ENCODE measurements around the gene SIX1. TPM values are rescaled to one million over a fixed set of nuclear protein-coding genes. Genes with fewer than 3 reads are reported as not detected.

Gene SIX1
- polyA plus RNA-seq, 1 of the 3 experiments (the other 2 are of a cell fraction), result 52.1 TPM

- Histone ChIP-seq H3K4me2 (peak overlapping the region; percentile 86), H3K27ac (ENCODE audit: low read depth in 2 of 2, low read length in 1 of 2) (peak overlapping the region; percentile 28 to 87; a peak in 3 of 4 replicates), H3K9ac (peak overlapping the region; percentile 94), H3K36me3 (replicated peaks in 1 of 2; ENCODE audit: control insufficient read depth in 1 of 2, insufficient read depth in 2 of 2, low read length in 1 of 2) (peaks cover 38 to 59% of the 10 kb centered on the region in 2 experiments), H3K9me3 (no peaks in the 10 kb centered on the region), H4K20me1 (ENCODE audit: insufficient read depth) (peaks cover 48% of the 10 kb centered on the region), H3K79me2 (ENCODE audit: insufficient read depth) (peaks cover 96% of the 10 kb centered on the region), H3K9me2 (no peaks in the 10 kb centered on the region), H3K27me3 (ENCODE audit: insufficient read depth) (no peaks in the 10 kb centered on the region), H2AFZ (ENCODE audit: low read depth) (no peak overlapping the region), H3F3A (replicated peaks; ENCODE audit: insufficient read depth) (peaks cover 14% of the 10 kb centered on the region), H3K4me3 (ENCODE audit: low read depth in 2 of 2, low read length in 1 of 2) (peak overlapping the region; percentile 61 to 74; a peak in 3 of 4 replicates), H3K4me1 (ENCODE audit: control insufficient read depth in 1 of 2, insufficient read depth in 2 of 2, low read depth in 1 of 2, low read length in 1 of 2) (peaks cover 9 to 22% of the 10 kb centered on the region in 2 experiments; a peak in 3 of 4 replicates)
- DNase-seq, result no peak
- ChIA-PET CTCF (interaction anchor here (1.1 to 1.9 kb wide), 4 partner anchors 8 to 635 kb away, joined by 3 to 7 read pairs (median 4); no protein-coding TSS in a partner anchor), POLR2A (no interaction called here)
- WGBS (ENCODE audit: low lambda C conversion rate), result 20% methylated on average over 2 of the region's 2 CpGs
- no peak for TF ChIP-seq YY1 (IDR thresholded peaks at IDR 0.05; ENCODE audit: low read depth)
- TF ChIP-seq NRF1 (IDR thresholded peaks at IDR 0.05; ENCODE audit: low read depth, low read length), result no peak
- no peak for TF ChIP-seq JUND (IDR thresholded peaks at IDR 0.05)
- TF ChIP-seq PBX3 (IDR thresholded peaks at IDR 0.05), result no peak
- TF ChIP-seq, protein P1, sequence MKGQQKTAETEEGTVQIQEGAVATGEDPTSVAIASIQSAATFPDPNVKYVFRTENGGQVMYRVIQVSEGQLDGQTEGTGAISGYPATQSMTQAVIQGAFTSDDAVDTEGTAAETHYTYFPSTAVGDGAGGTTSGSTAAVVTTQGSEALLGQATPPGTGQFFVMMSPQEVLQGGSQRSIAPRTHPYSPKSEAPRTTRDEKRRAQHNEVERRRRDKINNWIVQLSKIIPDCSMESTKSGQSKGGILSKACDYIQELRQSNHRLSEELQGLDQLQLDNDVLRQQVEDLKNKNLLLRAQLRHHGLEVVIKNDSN (IDR thresholded peaks at IDR 0.05; ENCODE audit: borderline replicate concordance, low read depth), result no peak
- no peak for TF ChIP-seq RAD21 (IDR thresholded peaks at IDR 0.05; ENCODE audit: low read length)
- no peak for TF ChIP-seq REST (IDR thresholded peaks at IDR 0.05; ENCODE audit: low read depth, low read length)
- TF ChIP-seq ELF1 (IDR thresholded peaks at IDR 0.05), result no peak
- no peak for TF ChIP-seq RFX5 (IDR thresholded peaks at IDR 0.05; ENCODE audit: low read length)
- no peak for TF ChIP-seq SIN3A (IDR thresholded peaks at IDR 0.05; ENCODE audit: borderline replicate concordance, low read depth, low read length)
Observed at GRCh38 chr14:60645126-60645741, 4.0 kb downstream of the SIX1 start.

- Histone ChIP-seq H3K27me3 (ENCODE audit: insufficient read depth) (no peaks in the 10 kb centered on the region), H3K4me3 (ENCODE audit: low read depth in 2 of 2, low read length in 1 of 2) (peak overlapping the region; percentile 61 to 74; a peak in 3 of 4 replicates), H3K9me2 (no peaks in the 10 kb centered on the region), H3K9ac (peak overlapping the region; percentile 94), H3K4me1 (ENCODE audit: control insufficient read depth in 1 of 2, insufficient read depth in 2 of 2, low read depth in 1 of 2, low read length in 1 of 2) (peaks cover 13 to 21% of the 10 kb centered on the region in 2 experiments; a peak in 3 of 4 replicates), H3K4me2 (peak overlapping the region; percentile 86), H3K36me3 (replicated peaks in 1 of 2; ENCODE audit: control insufficient read depth in 1 of 2, insufficient read depth in 2 of 2, low read length in 1 of 2) (peaks cover 42 to 63% of the 10 kb centered on the region in 2 experiments), H4K20me1 (ENCODE audit: insufficient read depth) (peaks cover 48% of the 10 kb centered on the region), H2AFZ (ENCODE audit: low read depth) (no peak overlapping the region), H3K27ac (ENCODE audit: low read depth in 2 of 2, low read length in 1 of 2) (peak overlapping the region in 1 of 2 experiments; percentile 87; a peak in 3 of 4 replicates), H3K79me2 (ENCODE audit: insufficient read depth) (peaks cover 95% of the 10 kb centered on the region), H3F3A (replicated peaks; ENCODE audit: insufficient read depth) (peaks cover 19% of the 10 kb centered on the region), H3K9me3 (no peaks in the 10 kb centered on the region)
- ChIA-PET POLR2A (no interaction called here), CTCF (interaction anchor here (0.8 to 1.8 kb wide), 5 partner anchors 9 to 635 kb away, joined by 3 to 9 read pairs (median 3); no protein-coding TSS in a partner anchor)
- WGBS (ENCODE audit: low lambda C conversion rate), result 57% methylated on average over 1 of the region's 1 CpG
- DNase-seq, result no peak
- TF ChIP-seq ELF1 (IDR thresholded peaks at IDR 0.05), result no peak
- TF ChIP-seq, protein P2, sequence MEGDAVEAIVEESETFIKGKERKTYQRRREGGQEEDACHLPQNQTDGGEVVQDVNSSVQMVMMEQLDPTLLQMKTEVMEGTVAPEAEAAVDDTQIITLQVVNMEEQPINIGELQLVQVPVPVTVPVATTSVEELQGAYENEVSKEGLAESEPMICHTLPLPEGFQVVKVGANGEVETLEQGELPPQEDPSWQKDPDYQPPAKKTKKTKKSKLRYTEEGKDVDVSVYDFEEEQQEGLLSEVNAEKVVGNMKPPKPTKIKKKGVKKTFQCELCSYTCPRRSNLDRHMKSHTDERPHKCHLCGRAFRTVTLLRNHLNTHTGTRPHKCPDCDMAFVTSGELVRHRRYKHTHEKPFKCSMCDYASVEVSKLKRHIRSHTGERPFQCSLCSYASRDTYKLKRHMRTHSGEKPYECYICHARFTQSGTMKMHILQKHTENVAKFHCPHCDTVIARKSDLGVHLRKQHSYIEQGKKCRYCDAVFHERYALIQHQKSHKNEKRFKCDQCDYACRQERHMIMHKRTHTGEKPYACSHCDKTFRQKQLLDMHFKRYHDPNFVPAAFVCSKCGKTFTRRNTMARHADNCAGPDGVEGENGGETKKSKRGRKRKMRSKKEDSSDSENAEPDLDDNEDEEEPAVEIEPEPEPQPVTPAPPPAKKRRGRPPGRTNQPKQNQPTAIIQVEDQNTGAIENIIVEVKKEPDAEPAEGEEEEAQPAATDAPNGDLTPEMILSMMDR (IDR thresholded peaks at IDR 0.05), result no peak
- no peak for TF ChIP-seq RXRA (IDR thresholded peaks at IDR 0.05; ENCODE audit: borderline replicate concordance, low read depth)
- TF ChIP-seq, protein P3, sequence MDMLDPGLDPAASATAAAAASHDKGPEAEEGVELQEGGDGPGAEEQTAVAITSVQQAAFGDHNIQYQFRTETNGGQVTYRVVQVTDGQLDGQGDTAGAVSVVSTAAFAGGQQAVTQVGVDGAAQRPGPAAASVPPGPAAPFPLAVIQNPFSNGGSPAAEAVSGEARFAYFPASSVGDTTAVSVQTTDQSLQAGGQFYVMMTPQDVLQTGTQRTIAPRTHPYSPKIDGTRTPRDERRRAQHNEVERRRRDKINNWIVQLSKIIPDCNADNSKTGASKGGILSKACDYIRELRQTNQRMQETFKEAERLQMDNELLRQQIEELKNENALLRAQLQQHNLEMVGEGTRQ (IDR thresholded peaks at IDR 0.05; ENCODE audit: borderline replicate concordance, low read depth, low read length), result no peak
Observed at GRCh38 chr14:60644666-60645065, 4.6 kb downstream of the SIX1 start.

All from SK-N-SH (cell line).